HUDEP-2 (cell line): Measurements from ENCODE around the gene CYTH4.

ENCODE experiments used
- DNase-seq, 76 experiments: peaks; one replicate each; lab custom pipeline; 2025; ENCODE audit not compliant: unreplicated experiment in 76 of 76; lab: John Stamatoyannopoulos, UW

The CYTH4 gene

GRCh38 chr22:37267661-37268413 lies 14.5 kb upstream of the CYTH4 start:
- DNase-seq = no peak

DNA sequence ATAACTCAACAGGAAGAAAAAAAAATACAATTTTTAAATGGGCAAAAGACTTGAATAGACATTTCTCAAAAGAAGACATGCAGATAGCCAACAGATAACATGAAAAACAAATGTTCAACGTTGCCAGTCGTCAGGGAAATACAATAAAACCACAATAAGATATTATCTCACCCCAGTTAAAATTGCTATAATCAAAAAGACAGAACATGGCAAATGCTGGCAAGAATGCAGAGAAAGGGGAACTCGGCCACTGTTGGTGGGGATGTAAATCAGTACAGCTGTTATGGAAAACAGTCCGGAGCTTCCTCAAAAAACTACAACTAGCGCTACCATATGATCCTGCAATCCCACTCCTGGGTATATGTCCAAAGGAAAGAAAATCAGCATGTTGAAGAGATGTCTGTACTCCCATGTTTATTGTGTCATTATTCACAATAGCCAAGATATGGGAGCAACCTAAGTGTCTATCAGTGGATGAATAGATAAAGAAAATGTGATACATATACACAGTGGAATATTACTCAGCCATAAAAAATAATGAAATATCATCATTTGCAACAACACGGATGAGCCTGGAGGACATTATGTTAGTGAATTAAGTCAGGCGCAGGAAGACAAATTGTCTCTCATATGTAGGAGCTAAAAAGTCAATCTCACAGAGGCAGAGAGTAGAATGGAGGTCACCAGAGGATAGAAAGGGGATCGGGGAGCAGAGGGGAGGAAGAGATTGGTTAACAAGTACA lies 12.2 kb upstream of the CYTH4 start:
- no peak for DNase-seq

- no peak for DNase-seq
Observed at GRCh38 chr22:37270928-37271650, 11.2 kb upstream of the CYTH4 start.

GRCh38 chr22:37273126-37273845 lies 9.0 kb upstream of the CYTH4 start:
- peak in 7 of 76 experiments; percentile 6 to 60 (median 30) for DNase-seq

GRCh38 chr22:37273846-37274225 lies 8.5 kb upstream of the CYTH4 start:
- DNase-seq = no peak

DNA sequence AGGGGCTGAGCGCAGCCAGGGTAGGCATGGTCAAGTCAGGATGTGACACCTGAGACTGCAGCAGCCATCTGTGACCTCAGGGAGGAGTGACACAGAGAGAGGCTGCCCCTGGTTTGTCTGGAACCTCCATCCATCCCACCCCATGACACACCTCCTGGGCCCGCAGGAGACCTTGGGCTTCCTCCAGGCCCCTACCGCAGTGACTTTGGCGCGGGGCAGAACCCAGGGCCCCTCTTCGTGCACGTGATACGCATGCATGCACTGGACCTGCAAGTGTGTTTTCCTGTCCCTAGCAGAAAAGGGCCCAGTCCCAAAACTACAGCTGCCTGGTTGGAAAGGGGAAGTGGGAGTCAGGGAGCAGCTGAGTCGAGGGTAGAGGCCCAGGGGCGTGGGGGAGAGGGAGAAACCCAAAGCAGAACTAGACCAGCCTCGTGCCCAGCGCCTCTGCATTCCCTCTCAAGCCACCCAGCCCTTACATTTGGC lies 7.9 kb upstream of the CYTH4 start:
- no peak for DNase-seq

- DNase-seq = no peak
Observed at GRCh38 chr22:37275134-37275533, 7.2 kb upstream of the CYTH4 start.

- no peak for DNase-seq
Observed at GRCh38 chr22:37275622-37276021, 6.7 kb upstream of the CYTH4 start.

- DNase-seq = no peak
Observed at GRCh38 chr22:37276776-37277175, 5.5 kb upstream of the CYTH4 start.

GRCh38 chr22:37277384-37277783 lies 4.9 kb upstream of the CYTH4 start:
- DNase-seq = no peak

DNA sequence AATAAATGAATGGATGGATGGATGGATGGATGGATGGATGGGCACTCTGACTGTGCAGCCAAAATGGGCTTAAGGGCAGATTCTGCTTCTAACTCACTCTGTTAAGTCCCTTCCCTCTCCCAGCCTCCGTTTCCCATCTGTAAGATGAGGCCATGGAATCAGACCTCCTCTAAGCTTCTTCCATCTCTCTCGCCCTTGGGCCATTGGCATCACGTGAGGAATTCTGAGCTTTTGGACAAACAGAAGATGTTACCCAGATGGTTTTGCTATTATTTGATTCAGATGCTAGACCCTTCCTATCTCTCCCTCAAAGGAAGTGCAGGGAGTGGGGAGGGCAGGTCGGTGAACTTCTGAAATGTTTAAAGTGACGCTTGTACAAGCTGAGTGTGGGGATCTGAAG lies 4.0 kb upstream of the CYTH4 start:
- no peak for DNase-seq

DNA sequence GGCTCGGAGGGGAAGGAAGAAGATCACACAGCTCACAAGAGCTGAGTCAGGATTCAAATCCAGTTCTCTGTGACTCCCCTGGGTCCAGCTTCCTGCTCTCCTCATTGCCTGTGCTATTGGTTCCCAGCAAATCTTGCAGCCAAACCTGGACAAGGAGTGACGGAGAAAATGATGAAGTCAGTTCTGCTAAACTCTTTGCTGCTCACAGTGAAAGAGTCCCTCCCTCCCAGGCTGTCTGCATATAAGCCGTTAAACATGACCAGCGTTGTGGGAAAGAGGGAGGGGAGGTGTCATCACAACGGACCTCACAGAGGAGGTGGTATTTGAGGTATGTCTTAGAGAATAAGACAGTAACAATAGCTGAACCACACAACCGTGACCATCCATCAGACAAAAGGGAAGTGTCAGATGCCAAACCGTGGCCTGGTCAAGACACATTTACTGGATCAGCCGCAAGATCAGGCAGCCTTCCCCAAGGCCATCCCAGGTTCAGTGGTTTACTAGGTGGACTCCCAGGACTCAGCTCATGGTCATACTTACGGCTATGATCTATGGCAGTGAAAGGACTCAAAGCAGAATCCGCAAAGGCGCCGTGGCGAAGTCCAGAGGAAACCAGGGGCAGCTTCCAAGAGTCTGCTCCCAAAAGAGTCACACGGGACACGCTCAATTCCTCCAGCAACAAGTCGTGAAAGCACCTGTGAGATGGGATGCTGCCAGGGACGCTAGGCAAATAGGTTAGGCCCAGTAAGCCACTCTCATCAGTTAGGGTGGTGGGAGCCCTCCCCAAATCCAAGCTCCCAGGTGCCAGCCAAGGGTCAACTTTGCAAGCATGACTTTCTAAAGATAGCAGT lies 2.8 kb upstream of the CYTH4 start:
- DNase-seq = no peak

DNA sequence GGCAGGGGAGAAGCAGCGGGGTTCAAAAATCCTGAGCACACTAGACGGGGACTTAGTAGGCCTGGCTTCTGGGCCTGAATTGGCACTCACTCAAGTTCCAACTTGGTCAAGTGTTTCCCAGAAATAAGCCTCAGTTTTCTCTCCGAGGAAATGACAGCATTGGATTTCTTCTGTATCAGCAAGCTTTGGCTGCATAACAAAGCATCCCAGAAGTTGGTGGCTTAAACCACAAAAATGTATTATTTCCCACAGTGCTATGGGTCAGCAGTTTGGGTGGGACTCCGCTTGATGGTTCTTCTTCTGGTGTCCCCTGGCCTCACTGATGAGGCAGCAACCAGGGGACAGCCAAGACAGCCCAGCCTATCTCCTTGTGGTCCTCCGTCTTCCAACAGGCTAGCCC lies 1.6 kb upstream of the CYTH4 start:
- DNase-seq = no peak

DNA sequence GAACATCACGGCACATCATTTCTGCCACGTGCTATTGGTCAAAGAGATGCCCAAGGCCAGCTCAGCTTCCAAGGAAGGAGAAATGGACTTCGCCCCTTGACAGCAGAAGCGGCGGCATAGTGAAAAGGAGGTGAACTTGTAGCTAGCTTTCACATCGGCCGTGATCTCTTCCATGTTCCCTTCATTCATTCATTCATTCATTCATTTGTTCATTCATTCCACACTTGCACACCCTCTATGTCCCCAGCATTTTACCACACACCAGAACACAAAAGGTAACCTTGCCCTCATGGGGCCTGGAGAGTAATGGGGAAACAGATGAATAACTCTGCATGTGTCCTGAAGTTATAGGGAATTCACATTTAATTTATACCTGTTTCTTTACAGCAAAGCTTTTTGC lies 1.1 kb upstream of the CYTH4 start:
- DNase-seq = no peak

DNA sequence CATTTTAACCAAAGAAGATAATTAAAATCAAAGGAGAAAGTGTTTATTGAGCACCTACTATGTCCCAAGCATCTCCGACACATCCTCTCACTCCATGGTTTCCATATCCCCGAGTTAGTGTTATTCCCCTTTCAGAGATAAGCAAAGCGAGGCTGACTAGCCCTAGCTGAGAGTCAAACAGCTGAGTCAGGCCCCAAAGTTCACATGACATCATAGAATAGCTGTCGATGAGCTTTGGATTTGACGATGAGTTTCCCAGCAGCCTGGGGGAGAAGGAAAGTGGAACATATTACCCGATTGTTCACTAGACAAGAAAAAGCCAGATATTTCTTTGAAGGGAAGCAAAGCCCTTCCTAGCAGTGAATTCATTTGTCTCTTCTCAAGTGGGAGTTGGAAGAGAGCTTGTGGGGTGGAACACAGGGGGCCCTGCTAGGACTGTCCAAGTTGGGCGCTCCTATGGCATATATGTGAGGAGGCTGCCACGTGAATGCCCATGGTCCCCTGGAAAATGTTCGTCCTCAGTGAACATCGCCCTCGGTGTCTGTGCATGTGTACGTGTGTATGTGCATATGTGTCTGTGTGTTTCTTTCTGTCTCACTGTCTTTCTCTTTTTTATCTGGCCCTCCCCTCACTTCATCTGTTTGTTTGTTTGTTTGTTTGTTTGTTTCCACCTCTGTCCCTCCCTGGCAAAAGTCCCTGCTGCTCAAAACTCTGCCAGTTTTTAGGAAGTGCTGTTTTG lies 493 bp upstream of the CYTH4 start:
- no peak for DNase-seq

DNA sequence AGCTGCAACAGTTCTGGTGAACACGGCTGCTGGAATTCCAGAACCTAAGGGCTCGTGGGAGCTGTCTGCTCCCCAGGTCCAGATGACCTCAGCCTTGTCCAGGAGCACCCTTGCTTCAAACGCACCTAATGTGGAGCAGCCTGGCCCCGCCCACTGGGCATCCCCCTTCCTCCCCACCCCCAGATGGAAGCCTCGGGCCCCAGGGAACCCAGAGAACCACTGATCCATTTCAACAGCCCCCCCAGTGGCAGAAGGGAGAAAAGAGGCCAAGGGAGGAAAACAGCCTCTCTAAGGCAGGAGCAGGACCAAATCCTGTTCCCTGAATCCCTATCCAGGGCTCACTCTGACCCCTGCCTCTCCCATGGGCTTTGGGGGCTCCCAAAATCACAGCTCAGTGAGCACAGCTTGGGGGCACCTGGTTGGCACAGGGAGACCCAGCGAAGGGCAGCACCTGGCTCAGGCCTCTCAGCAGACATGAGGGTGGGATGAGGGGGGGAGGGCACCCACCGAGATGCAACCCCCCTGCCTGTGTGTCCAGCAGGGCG lies 1.2 kb downstream of the CYTH4 start:
- DNase-seq = peak in 1 of 76 experiments; percentile 24

- DNase-seq = no peak
Observed at GRCh38 chr22:37284126-37284804, 2.0 kb downstream of the CYTH4 start.

DNA sequence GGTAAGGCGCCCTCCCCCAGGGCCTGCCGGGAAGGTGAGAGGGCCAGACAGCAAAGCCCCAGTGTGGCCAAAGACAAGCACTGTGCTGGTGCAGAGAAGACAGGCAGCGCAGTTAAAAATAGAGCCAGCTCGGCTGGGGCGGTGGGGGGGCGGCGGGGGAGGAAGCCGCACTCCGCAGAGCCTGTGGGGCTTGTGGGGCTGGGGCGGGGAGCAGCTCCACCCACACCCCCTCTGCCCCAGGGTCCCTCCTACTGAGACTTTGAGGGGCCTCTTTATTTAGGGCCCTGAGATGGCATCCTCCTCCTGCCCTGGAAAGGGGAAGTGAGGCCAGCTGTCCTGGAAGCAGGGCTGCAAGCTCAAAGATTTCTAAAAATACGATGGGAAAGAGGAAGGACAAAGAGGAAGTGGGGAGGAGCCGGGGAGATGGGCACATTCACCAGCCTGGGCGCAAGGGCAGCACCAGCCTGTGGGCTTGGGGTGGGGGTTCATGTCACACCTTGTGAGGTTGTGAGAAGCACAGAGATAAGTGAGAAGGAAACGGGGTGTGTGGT lies 2.6 kb downstream of the CYTH4 start:
- no peak for DNase-seq
